ENCODE measurements around the gene RIPK3. TPM values are rescaled to one million over a fixed set of nuclear protein-coding genes. Genes with fewer than 3 reads are reported as not detected.

Gene RIPK3
- total RNA-seq, 2 experiments from 2014 or later = 5.4 to 6.3 TPM

DNA sequence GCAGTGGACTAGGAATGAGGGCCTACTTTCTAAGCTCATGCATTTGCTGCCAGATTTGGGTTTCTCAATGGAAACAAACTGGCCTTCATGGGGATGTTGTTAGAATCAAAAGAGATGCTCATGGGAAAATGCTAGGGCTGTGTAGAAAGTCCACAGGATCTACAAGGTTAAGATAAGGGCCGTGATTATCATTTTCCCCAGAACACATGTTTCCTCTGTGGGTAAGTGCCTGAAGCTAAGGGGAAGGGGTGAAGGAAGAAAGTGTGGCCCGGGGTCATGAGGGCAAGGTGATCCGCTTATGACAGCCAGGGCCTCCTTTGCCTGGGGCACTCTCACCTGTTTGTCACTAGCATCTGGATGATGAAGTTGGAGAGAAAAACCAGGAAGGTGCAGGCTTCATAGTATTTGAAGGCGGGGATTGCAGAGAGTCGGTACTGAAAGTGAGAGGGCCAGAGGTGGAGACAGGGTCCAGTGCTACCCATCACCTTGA is 14.7 kb downstream of the RIPK3 start:
- Mint-ChIP-seq H3K36me3 (no peaks in the 10 kb centered on the region), H3K9me3 (no peaks in the 10 kb centered on the region), H3K4me1 (peaks cover 8% of the 10 kb centered on the region), H3K4me3 (no peak overlapping the region), H3K27ac (no peak overlapping the region), H3K27me3 (no peaks in the 10 kb centered on the region)
- no peak for DNase-seq

DNA sequence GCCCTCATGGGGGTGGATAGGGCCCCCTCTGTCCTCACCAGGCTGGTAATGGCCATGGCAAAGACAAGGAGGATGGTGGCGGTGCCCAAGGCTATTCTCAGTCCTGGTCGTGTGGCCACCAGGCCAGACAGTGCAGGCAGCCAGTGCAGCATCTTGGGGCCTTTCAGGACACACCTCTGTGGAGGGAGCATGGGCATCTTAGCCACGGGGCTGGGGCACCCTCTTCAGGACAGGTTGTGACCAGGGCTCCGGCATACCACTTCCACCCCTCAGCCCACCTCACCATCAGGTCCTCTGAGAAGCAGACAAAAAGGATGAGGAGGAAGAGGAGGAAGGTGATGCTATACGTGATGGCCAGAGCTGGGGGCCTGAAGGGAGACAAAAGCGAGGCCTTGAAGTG is 15.8 kb downstream of the RIPK3 start:
- H3K36me3 Mint-ChIP-seq = no peaks in the 10 kb centered on the region
- H3K4me1 Mint-ChIP-seq = peaks cover 5% of the 10 kb centered on the region
- no peak for DNase-seq
- no peaks in the 10 kb centered on the region for H3K27me3 Mint-ChIP-seq
- H3K9me3 Mint-ChIP-seq = no peaks in the 10 kb centered on the region
- no peak overlapping the region for H3K4me3 Mint-ChIP-seq
- H3K27ac Mint-ChIP-seq = no peak overlapping the region

DNA sequence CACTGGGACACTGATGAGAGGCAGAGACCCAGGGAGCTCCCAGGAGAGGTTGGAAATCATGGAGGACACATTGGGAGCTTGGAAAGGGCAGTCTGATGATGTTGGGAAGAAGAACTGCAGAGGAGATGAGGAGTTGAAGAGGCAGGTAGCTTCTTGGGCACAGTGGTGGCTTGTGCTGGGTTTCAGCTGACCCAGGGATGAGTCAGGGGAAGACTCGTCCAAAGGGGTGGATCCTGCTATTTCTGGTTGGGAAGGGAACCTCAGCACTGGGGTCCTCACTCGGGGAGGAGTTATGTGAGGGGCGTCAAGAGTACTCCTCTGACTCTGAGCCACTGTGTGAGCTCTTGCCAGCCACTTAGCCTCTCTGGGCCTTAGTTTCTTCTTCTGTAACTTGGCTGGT is 16.4 kb downstream of the RIPK3 start:
- no peak for DNase-seq
- no peaks in the 10 kb centered on the region for H3K27me3 Mint-ChIP-seq
- no peaks in the 10 kb centered on the region for H3K36me3 Mint-ChIP-seq
- H3K4me3 Mint-ChIP-seq = no peak overlapping the region
- H3K9me3 Mint-ChIP-seq = no peaks in the 10 kb centered on the region
- peaks cover 5% of the 10 kb centered on the region for H3K4me1 Mint-ChIP-seq
- H3K27ac Mint-ChIP-seq = no peak overlapping the region

DNA sequence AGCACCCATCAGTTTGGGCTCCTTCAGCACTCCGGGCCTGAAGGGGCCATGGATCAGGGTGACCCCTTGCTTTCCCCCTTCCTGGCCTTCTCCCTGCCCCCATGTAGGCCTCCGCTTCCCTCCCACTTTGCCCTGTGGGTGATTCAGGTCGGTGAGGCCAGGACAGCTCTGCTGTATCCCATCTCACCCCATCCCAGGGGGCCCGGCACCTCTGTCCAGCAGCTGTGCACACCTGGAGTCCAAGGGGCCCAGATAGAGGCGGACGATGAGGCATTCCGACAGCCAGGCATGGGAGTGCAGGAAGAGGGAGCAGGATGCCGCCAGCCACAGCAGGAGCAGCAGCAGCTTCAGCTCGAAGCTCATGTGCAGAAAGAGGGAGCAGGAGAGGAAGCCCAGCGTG is 17.1 kb downstream of the RIPK3 start:
- DNase-seq = no peak
- no peaks in the 10 kb centered on the region for H3K27me3 Mint-ChIP-seq
- no peaks in the 10 kb centered on the region for H3K36me3 Mint-ChIP-seq
- no peak overlapping the region for H3K27ac Mint-ChIP-seq
- no peaks in the 10 kb centered on the region for H3K9me3 Mint-ChIP-seq
- no peak overlapping the region for H3K4me3 Mint-ChIP-seq
- H3K4me1 Mint-ChIP-seq = peaks cover 6% of the 10 kb centered on the region

DNA sequence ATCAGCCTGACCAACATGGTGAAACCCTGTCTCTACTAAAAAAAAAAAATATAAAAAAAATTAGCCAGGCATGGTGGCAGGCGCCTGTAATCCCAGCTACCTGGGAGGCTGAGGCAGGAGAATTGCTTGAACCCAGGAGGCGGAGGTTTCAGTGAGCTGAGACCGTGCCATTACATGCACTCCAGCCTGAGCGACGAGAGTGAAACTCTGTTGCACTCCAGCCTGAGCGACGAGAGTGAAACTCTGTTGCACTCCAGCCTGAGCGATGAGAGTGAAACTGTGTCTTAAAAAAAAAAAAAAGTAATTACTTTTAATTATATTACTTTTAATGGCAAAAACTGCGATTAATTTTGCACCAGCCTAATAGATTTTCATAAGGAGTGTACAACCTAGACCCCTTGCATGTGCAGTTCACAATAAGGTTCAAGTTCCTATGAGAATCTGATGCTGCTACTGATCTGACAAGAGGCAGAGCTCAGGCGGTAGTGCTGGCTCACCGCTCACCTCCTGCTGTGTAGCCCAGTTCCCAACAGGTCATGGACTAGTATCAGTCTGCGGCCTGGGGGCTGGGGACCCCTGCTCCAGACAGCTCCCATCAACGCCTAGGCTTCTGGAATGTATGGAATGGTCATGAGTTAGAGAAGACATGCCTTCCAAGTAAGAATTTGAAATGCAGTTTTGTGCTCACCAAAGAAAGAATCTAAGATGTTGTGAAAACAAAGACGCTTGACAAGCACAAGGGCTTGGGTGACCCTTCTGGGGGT is 18.4 kb downstream of the RIPK3 start:
- Mint-ChIP-seq H3K4me1 (peaks cover 11% of the 10 kb centered on the region), H3K36me3 (no peaks in the 10 kb centered on the region), H3K4me3 (no peak overlapping the region), H3K9me3 (no peaks in the 10 kb centered on the region), H3K27me3 (no peaks in the 10 kb centered on the region), H3K27ac (no peak overlapping the region)
- DNase-seq = no peak

DNA sequence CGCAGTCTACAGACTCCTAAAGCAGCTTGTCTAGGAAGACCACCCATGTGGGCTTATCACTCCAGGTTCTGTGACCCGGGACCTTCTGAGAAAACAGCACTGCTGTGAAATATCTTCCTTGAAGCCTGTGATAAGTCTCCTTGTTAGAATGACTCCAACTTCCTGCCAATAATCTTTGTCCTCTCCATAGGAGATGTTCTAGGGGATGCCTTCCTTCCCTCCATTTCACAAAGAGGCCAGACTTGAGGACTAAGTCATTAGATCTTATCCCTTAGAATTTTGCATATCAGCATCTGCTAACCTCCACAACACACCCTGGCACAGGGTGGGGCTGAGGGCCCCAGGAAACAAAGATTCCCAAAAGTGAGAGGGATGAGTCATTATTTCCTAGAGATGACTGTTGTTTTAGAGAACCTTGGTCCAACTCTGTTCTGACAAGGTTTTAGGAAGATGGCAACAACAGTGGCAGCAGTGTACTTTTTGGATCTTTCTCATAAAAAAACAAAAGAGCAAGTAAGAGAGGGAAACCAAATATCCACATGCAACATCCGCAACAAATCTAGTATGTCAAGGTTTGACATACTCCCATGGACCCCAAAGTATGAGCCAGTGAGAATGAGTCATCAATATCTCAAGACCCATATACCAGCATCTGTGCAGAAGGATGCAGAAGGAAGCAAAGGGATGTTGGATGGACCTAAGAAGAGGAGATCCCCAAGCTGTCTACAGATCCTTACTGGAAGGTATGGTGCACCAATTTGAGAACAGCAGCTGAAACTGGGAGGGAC is 22.5 kb downstream of the RIPK3 start:
- no peak overlapping the region for H3K27ac Mint-ChIP-seq
- no peak overlapping the region for H3K4me3 Mint-ChIP-seq
- peaks cover 16% of the 10 kb centered on the region for H3K36me3 Mint-ChIP-seq
- peaks cover 36% of the 10 kb centered on the region for H3K4me1 Mint-ChIP-seq
- no peaks in the 10 kb centered on the region for H3K27me3 Mint-ChIP-seq
- no peaks in the 10 kb centered on the region for H3K9me3 Mint-ChIP-seq
- DNase-seq = no peak

DNA sequence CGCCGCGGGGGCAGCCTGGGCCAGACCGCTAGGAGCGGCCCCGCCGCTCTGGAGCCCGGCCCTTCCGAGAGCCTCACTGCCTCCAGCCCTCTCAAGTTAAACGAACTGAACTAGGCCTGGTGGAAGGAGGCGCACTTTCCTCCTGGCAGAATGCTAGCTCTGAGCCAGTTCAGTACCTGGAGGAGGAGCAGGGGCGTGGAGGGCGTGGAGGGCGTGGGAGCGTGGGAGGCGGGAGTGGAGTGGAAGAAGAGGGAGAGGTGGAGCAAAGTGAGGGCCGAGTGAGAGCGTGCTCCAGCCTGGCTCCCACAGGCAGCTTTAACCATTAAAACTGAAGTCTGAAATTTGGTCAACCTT is 23.2 kb downstream of the RIPK3 start:
- peaks cover 18% of the 10 kb centered on the region for H3K36me3 Mint-ChIP-seq
- DNase-seq = no peak
- H3K4me3 Mint-ChIP-seq = no peak overlapping the region
- no peaks in the 10 kb centered on the region for H3K9me3 Mint-ChIP-seq
- no peaks in the 10 kb centered on the region for H3K27me3 Mint-ChIP-seq
- peaks cover 44% of the 10 kb centered on the region for H3K4me1 Mint-ChIP-seq
- no peak overlapping the region for H3K27ac Mint-ChIP-seq

DNA sequence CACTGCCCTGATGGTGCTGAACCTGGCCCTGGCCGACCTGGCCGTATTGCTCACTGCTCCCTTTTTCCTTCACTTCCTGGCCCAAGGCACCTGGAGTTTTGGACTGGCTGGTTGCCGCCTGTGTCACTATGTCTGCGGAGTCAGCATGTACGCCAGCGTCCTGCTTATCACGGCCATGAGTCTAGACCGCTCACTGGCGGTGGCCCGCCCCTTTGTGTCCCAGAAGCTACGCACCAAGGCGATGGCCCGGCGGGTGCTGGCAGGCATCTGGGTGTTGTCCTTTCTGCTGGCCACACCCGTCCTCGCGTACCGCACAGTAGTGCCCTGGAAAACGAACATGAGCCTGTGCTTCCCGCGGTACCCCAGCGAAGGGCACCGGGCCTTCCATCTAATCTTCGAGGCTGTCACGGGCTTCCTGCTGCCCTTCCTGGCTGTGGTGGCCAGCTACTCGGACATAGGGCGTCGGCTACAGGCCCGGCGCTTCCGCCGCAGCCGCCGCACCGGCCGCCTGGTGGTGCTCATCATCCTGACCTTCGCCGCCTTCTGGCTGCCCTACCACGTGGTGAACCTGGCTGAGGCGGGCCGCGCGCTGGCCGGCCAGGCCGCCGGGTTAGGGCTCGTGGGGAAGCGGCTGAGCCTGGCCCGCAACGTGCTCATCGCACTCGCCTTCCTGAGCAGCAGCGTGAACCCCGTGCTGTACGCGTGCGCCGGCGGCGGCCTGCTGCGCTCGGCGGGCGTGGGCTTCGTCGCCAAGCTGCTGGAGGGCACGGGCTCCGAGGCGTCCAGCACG is 23.8 kb downstream of the RIPK3 start:
- H3K36me3 Mint-ChIP-seq = peaks cover 18% of the 10 kb centered on the region
- DNase-seq = no peak
- H3K27ac Mint-ChIP-seq = no peak overlapping the region
- peaks cover 46% of the 10 kb centered on the region for H3K4me1 Mint-ChIP-seq
- no peaks in the 10 kb centered on the region for H3K27me3 Mint-ChIP-seq
- H3K4me3 Mint-ChIP-seq = no peak overlapping the region
- H3K9me3 Mint-ChIP-seq = no peaks in the 10 kb centered on the region

DNA sequence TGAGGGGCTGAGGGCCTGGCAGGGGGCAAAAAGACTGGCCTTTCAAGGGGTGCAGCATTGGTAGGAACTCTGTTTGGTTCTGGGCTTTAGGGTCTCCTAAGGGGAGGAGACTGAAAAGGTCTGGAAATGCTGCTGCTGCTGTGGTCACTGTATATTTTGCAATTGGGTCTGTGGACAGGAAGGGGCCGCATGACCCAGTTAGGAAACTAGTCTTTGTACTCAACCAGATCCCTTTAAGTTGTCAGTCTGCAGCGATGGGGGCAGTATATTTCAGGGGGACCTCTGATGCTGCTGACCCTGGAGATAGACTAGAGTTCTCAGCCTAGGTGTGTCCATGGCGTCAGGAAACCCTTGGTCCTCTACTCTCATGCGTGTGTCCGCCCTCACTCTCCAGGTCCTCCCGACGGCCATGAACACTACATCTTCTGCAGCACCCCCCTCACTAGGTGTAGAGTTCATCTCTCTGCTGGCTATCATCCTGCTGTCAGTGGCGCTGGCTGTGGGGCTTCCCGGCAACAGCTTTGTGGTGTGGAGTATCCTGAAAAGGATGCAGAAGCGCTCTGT is 24.5 kb downstream of the RIPK3 start:
- DNase-seq = no peak
- no peak overlapping the region for H3K27ac Mint-ChIP-seq
- no peaks in the 10 kb centered on the region for H3K9me3 Mint-ChIP-seq
- no peak overlapping the region for H3K4me3 Mint-ChIP-seq
- peaks cover 18% of the 10 kb centered on the region for H3K36me3 Mint-ChIP-seq
- no peaks in the 10 kb centered on the region for H3K27me3 Mint-ChIP-seq
- peaks cover 48% of the 10 kb centered on the region for H3K4me1 Mint-ChIP-seq

DNA sequence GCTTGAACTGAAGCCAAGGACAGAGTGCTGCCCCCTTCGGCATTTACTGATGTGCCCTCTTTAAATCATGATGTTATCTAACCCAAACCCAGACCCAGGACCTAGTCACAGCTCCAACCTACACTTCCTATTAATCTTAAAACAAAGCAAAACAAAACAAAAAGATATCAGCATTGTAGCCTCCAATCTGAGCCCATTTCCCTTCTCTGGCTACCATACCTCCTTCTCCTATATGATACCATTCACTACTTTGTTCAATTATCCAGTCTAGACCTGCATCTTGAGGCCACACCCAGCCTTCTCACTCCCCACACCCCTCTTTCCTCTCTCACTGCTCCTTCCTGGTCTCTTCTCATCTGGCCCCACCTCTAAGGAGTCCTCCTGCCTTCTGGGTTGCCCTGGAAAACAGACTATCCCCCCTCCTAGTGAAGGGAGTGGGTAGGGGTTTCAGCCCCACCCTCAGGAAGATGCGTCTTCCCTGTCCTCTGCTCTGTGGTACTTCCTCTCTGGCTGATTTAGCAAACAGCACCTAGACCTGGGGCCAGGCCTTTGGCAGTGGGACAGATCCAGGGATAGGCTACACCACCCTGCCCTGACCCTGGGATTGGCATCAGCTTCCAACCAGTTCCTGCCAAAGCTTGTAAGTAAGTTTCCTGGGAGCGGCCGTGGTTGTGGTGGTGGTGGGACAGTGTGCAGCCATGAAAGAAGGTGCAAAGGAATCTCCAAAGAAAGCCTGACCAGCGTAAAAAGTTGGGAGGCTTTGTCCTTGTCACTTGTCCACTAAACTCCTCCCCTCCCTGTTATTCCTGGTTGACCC is 25.2 kb downstream of the RIPK3 start:
- Mint-ChIP-seq H3K4me1 (peaks cover 51% of the 10 kb centered on the region), H3K9me3 (no peaks in the 10 kb centered on the region), H3K27me3 (no peaks in the 10 kb centered on the region), H3K4me3 (no peak overlapping the region), H3K27ac (no peak overlapping the region), H3K36me3 (peaks cover 23% of the 10 kb centered on the region)
- DNase-seq = no peak

DNA sequence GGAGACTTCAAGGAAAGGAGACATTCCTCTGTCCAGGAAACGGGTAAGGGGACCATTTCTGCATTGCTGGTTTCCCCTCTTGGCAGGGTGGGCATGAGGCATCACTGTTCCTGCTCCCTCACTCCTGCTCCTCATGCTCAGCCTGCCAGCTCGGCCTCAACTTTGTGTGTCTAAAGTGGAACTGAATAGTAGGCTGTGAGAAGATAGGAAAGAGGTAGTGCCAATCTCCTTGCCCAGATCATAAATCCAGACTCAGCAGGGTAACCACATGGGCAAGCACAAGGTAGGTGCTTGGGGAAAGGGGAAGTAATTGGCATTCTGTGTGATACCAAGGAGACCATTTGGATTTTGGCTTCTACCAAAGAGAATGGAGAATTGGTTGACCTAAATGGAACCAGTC is 25.9 kb downstream of the RIPK3 start:
- no peaks in the 10 kb centered on the region for H3K27me3 Mint-ChIP-seq
- no peak overlapping the region for H3K27ac Mint-ChIP-seq
- no peak overlapping the region for H3K4me3 Mint-ChIP-seq
- peaks cover 30% of the 10 kb centered on the region for H3K36me3 Mint-ChIP-seq
- H3K4me1 Mint-ChIP-seq = peaks cover 55% of the 10 kb centered on the region
- H3K9me3 Mint-ChIP-seq = no peaks in the 10 kb centered on the region
- no peak for DNase-seq

DNA sequence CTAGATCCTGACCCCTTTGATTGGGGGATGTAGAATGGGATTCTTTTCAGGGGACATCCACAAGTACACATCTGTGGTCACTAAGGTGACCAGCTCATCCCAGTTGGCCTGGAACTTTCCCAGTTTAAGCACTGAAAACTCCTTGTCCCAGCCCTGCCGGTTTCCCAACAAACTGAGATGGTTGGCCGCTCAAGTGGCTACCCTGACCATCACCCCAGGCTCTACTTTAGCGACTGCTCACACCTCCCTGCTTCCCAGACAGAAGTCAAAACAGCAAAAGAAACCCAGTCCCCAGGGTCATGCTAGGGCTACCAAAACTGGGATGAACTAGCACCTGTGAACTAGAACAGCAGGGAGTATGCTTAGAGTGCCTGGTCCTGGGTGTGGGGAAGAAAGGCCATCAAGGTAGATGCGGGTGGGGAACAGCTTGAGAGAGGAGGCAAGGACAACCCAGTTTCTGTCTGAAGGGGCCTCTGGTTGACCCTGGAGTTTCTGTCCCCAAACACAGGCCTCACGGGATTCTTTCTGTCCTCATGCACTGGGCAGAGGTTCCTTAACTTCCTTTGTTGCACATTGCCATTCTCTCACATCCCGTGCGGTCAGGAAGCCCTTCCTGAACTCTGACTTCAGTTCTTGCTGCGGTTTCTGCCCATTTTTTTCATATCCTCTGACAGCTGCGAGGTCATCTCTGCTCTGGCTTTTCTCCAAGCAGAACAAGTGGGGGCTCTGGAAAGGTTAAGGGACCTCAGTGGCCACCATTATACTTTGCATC is 26.9 kb downstream of the RIPK3 start:
- H3K4me3 Mint-ChIP-seq = peak overlapping the region; percentile 32
- H3K36me3 Mint-ChIP-seq = peaks cover 36% of the 10 kb centered on the region
- peak; percentile 28 for DNase-seq

DNA sequence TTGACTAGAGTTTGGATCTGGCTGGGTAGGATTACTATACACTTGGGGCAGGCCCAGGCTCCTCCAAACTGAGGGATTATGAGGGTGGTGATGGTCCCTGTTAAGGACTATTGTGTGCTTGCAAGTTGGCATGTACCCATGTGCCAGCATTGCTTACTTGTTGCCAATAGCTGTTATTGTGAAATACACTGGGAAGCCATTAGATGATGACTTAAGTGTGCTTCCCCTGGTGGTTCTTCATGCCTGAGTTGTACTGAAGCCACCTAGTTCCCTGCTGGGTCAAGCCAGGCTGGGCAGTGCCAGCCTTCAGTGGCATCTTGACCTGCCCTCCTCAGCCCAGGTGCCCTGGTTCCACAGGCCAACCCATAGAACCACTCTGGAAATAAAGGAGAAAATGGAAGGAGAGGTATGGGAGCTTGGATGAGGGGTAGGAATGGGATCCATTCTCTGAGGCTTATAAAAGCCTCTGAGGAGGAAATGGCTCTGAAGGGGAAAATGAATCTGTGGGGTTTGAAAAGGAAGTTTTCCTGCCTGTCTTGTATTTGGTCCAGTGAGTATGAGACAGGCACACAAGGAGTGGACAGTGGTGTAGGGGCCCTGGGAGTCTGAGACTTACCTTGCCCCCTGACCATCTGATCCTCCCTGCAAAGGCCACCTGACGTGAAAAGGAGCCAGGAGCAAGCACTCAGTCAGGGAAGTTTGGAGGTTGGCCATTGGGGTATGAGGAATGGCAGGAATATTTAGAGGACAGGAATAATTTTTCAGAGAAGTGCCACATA is 27.8 kb downstream of the RIPK3 start:
- H3K4me1 Mint-ChIP-seq = peaks cover 62% of the 10 kb centered on the region

More for the DNA sequence above, 26.9 kb downstream of the RIPK3 start:
- Mint-ChIP-seq H3K27me3 (no peaks in the 10 kb centered on the region), H3K4me1 (peaks cover 63% of the 10 kb centered on the region), H3K27ac (peak overlapping the region; percentile 1), H3K9me3 (no peaks in the 10 kb centered on the region)

More for the DNA sequence above, 27.8 kb downstream of the RIPK3 start:
- Mint-ChIP-seq H3K9me3 (no peaks in the 10 kb centered on the region), H3K4me3 (peak overlapping the region; percentile 69), H3K27me3 (no peaks in the 10 kb centered on the region), H3K27ac (peak overlapping the region; percentile 70), H3K36me3 (peaks cover 40% of the 10 kb centered on the region)
- DNase-seq = no peak
